Sigmoid colon (tissue), 7 donors: ENCODE data around the gene PHLDB1. TPM values are rescaled to one million over a fixed set of nuclear protein-coding genes. Genes with fewer than 3 reads are reported as not detected.

Source experiments
- DNase-seq: peaks from one replicate; pipeline ENCODE4 v3.0.0-alpha.2; 2019
- H3K27ac ChIP-seq, 4 donors: fragments of 200-600 bp; sonication (generic); one replicate each; pipeline ENCODE4 v1.5.1; 2016 to 2019; ENCODE audit warnings: mild to moderate bottlenecking in 1 of 4
- H3K27me3 ChIP-seq, 3 donors: fragments of 200-600 bp; sonication (generic); one replicate each; pipeline ENCODE4 v1.5.1; 2019; ENCODE audit warnings: mild to moderate bottlenecking in 1 of 3
- H3K36me3 ChIP-seq, 4 donors: fragments of 200-600 bp; sonication (generic); one replicate each; pipeline ENCODE4 v1.5.1; 2016 to 2019
- H3K4me1 ChIP-seq, 4 donors: fragments of 200-600 bp; sonication (generic); one replicate each; pipeline ENCODE4 v1.5.1; 2017 to 2019
- H3K4me3 ChIP-seq, 4 donors: fragments of 200-600 bp; sonication (generic); one replicate each; pipeline ENCODE4 v1.5.1; 2017 to 2019; ENCODE audit warnings: mild to moderate bottlenecking in 2 of 4, moderate library complexity in 1 of 4
- H3K9me3 ChIP-seq, 4 donors: fragments of 200-600 bp in 3 of 4; sonication (generic) in 3 of 4; one replicate each; pipeline versions ENCODE4 v1.5.1 to v1.6.1; 2013 to 2019
- CTCF ChIP-seq, 4 experiments: fragments of 450-650 bp in 3 of 4; fragments of 200-600 bp in 1 of 4; IDR thresholded peaks; one replicate each; pipeline ENCODE4 v1.5.1; 2016 to 2019; ENCODE audit warnings: antibody characterized with exemption in 4 of 4, mild to moderate bottlenecking in 3 of 4, moderate library complexity in 2 of 4
- EP300 ChIP-seq, 4 donors: sonication (generic); formaldehyde crosslinking; IDR thresholded peaks; one replicate each; pipeline ENCODE4 v1.6.1; 2017; ENCODE audit warnings: antibody characterized with exemption in 4 of 4
- POLR2A ChIP-seq, 2 donors: fragments of 450-650 bp; IDR thresholded peaks; one replicate each; pipeline ENCODE4 v1.6.1; 2016; ENCODE audit warnings: antibody characterized with exemption in 2 of 2, mild to moderate bottlenecking in 2 of 2, moderate library complexity in 2 of 2
- POLR2AphosphoS5 ChIP-seq, 4 donors: sonication (generic); formaldehyde crosslinking; IDR thresholded peaks; one replicate each; pipeline ENCODE4 v1.6.1; 2017; ENCODE audit warnings: antibody characterized with exemption in 4 of 4
- WGBS, 2 donors: extraction: QIAGEN DNeasy Blood & Tissue Kit; methylation state at CpG; one replicate each; pipeline ENCODE4 v1.1.7; 2013; 5-methylcytosine and 5-hydroxymethylcytosine counted together
- intact Hi-C: fragments of 100-400 bp; cut with DNase I; formaldehyde crosslinking; loops from one replicate; pipeline ENCODE4 v1.15.1; 2023
- polyA plus RNA-seq, 3 donors: library from polyadenylated mRNA; stranded (reverse); fragments of 200-250 nt; gene quantifications; one replicate each; pipeline ENCODE4 v1.2.3, GENCODE V29; 2013
- total RNA-seq, 4 donors: library from RNA; depleted of rRNA; stranded (reverse); fragments of >200 nt; gene quantifications; one replicate each; pipeline ENCODE4 v1.1.0, GENCODE V29; 2016
- donor health status: healthy with polysubstance abuse.
- donor health status: Bipolar disorder and iron deficiency.
- donor health status: healthy.

PHLDB1 gene
- total and polyA plus RNA-seq, 7 donors, result 33.6 to 126 (median 51.8) TPM

- no peaks in the 10 kb centered on the region for H3K9me3 ChIP-seq
- peaks cover 14 to 72% (median 44%) of the 10 kb centered on the region in 4 donors for H3K36me3 ChIP-seq
- DNase-seq, result no peak
- TF ChIP-seq POLR2AphosphoS5 (IDR thresholded peaks at IDR 0.05), result no peak
- TF ChIP-seq CTCF (IDR thresholded peaks at IDR 0.05), result no peak
- no peak for TF ChIP-seq EP300 (IDR thresholded peaks at IDR 0.05)
- no peak for TF ChIP-seq POLR2A (IDR thresholded peaks at IDR 0.05)
- no peaks in the 10 kb centered on the region for H3K27me3 ChIP-seq
- intact Hi-C loops, result no loop called here
- WGBS, 2 donors, result 90 to 91% methylated on average over 7 of the region's 7 CpGs
- no peak overlapping the region for H3K27ac ChIP-seq
- H3K4me1 ChIP-seq, result peaks cover 0 to 20% (median 14%) of the 10 kb centered on the region in 4 donors
- H3K4me3 ChIP-seq, result no peak overlapping the region
Measured at GRCh38 chr11:118655486-118656190, 48.2 kb downstream of the PHLDB1 start.

- Histone ChIP-seq H3K27me3 (no peaks in the 10 kb centered on the region), H3K4me3 (no peak overlapping the region), H3K36me3 (peaks cover 4 to 62% (median 34%) of the 10 kb centered on the region in 4 donors), H3K27ac (no peak overlapping the region), H3K9me3 (no peaks in the 10 kb centered on the region), H3K4me1 (peaks cover 0 to 20% (median 14%) of the 10 kb centered on the region in 4 donors)
- no peak for TF ChIP-seq POLR2AphosphoS5 (IDR thresholded peaks at IDR 0.05)
- no peak for TF ChIP-seq EP300 (IDR thresholded peaks at IDR 0.05)
- no peak for TF ChIP-seq CTCF (IDR thresholded peaks at IDR 0.05)
- 91 to 92% methylated on average over 5 of the region's 5 CpGs for WGBS, 2 donors
- intact Hi-C loops, result no loop called here
- no peak for DNase-seq
Measured at GRCh38 chr11:118656563-118657165, 49.2 kb downstream of the PHLDB1 start.

GRCh38 chr11:118657238-118657637, 49.8 kb downstream of the PHLDB1 start:
- TF ChIP-seq POLR2AphosphoS5 (IDR thresholded peaks at IDR 0.05) (no peak), EP300 (IDR thresholded peaks at IDR 0.05) (no peak), POLR2A (IDR thresholded peaks at IDR 0.05) (no peak), CTCF (IDR thresholded peaks at IDR 0.05) (no peak)
- peaks cover 0 to 19% (median 14%) of the 10 kb centered on the region in 4 donors for H3K4me1 ChIP-seq
- H3K36me3 ChIP-seq, result peaks cover 0 to 56% (median 29%) of the 10 kb centered on the region in 4 donors
- DNase-seq, result no peak
- intact Hi-C loops, result no loop called here
- 92 to 99% methylated on average over 2 of the region's 2 CpGs for WGBS, 2 donors
- no peaks in the 10 kb centered on the region for H3K27me3 ChIP-seq
- H3K27ac ChIP-seq, result no peak overlapping the region
- no peak overlapping the region for H3K4me3 ChIP-seq
- H3K9me3 ChIP-seq, result no peaks in the 10 kb centered on the region

GRCh38 chr11:118657709-118658428, 50.5 kb downstream of the PHLDB1 start:
- TF ChIP-seq CTCF (IDR thresholded peaks at IDR 0.05), result no peak
- Histone ChIP-seq H3K27ac (peak overlapping the region in 1 of 4 donors; percentile 64), H3K9me3 (no peaks in the 10 kb centered on the region), H3K4me1 (peaks cover 0 to 18% (median 12%) of the 10 kb centered on the region in 4 donors), H3K4me3 (no peak overlapping the region), H3K36me3 (peaks cover 0 to 50% (median 22%) of the 10 kb centered on the region in 4 donors), H3K27me3 (no peaks in the 10 kb centered on the region)
- WGBS, 2 donors, result 84 to 85% methylated on average over 16 of the region's 16 CpGs
- intact Hi-C loops, result loop anchor here (2.0 kb wide), 1 partner anchor 47 kb away; no protein-coding TSS in a partner anchor
- DNase-seq, result no peak
